Skeletal muscle tissue (tissue), 4 donors: ENCODE results near the gene LILRB3. TPM values are rescaled to one million over a fixed set of nuclear protein-coding genes. Genes with fewer than 3 reads are reported as not detected.
A peak's percentile ranks its signal among the peaks of the same experiment; 100 is the strongest.
"Not testable (repeated sequence)": the region's sequence is repeated elsewhere in the genome, so short reads cannot be mapped to it uniquely, and the experiment has no call there.

Source experiments
- H3K27ac ChIP-seq: one replicate; pipeline ENCODE4 v1.7.0; 2013; ENCODE audit warnings: mild to moderate bottlenecking, low read depth, low read length, inconsistent platforms
- H3K27me3 ChIP-seq, 3 donors: one replicate each; pipeline ENCODE4 v1.7.0; 2013; ENCODE audit warnings: low read length in 3 of 3; ENCODE audit not compliant: control insufficient read depth in 3 of 3, insufficient read depth in 3 of 3
- H3K36me3 ChIP-seq, 3 donors: one replicate each; pipeline ENCODE4 v1.7.0; 2013; ENCODE audit warnings: low read length in 3 of 3; ENCODE audit not compliant: control insufficient read depth in 3 of 3, insufficient read depth in 3 of 3
- H3K4me1 ChIP-seq, 3 donors: one replicate each; pipeline ENCODE4 v1.7.0; 2013; ENCODE audit warnings: low read length in 3 of 3, mild to moderate bottlenecking in 3 of 3; ENCODE audit not compliant: control insufficient read depth in 3 of 3, insufficient read depth in 3 of 3
- H3K4me3 ChIP-seq, 3 donors: one replicate each; pipeline ENCODE4 v1.7.0; 2013; ENCODE audit warnings: low read length in 3 of 3
- H3K9ac ChIP-seq, 3 donors: one replicate each; pipeline ENCODE4 v1.7.0; 2013; ENCODE audit warnings: low read length in 3 of 3, mild to moderate bottlenecking in 3 of 3, moderate library complexity in 2 of 3, low read depth in 1 of 3
- H3K9me3 ChIP-seq, 3 donors: one replicate each; pipeline ENCODE4 v1.7.0; 2013; ENCODE audit warnings: low read length in 3 of 3; ENCODE audit not compliant: control insufficient read depth in 3 of 3
- total RNA-seq: library from RNA; depleted of rRNA; stranded (reverse); fragments of >200 nt; gene quantifications from one replicate; pipeline ENCODE4 v1.2.3, GENCODE V29; 2014
- donor health status: Osteomylitis.

The LILRB3 gene
- 4.2 TPM for total RNA-seq

GRCh38 chr19:54222474-54223276, at the start of gene LILRB3:
LILRB3 (minus strand) TSS chr19:54223007; CDS start chr19:54222976, 31 bp downstream.
- not testable (repeated sequence) for H3K27ac ChIP-seq, H3K27me3 ChIP-seq, H3K9ac ChIP-seq, H3K36me3 ChIP-seq, H3K9me3 ChIP-seq, H3K4me1 ChIP-seq
- H3K4me3 ChIP-seq: peak within 1 kb of the TSS in 1 of 3 donors; percentile 9

GRCh38 chr19:54272181-54272580, 49.4 kb upstream of the LILRB3 start:
- not testable (repeated sequence) for H3K4me1 ChIP-seq, H3K9me3 ChIP-seq, H3K9ac ChIP-seq, H3K27me3 ChIP-seq, H3K27ac ChIP-seq, H3K4me3 ChIP-seq, H3K36me3 ChIP-seq

GRCh38 chr19:54271587-54271986, 48.8 kb upstream of the LILRB3 start:
- not testable (repeated sequence) for H3K4me1 ChIP-seq, H3K36me3 ChIP-seq, H3K27me3 ChIP-seq, H3K4me3 ChIP-seq, H3K9ac ChIP-seq, H3K27ac ChIP-seq, H3K9me3 ChIP-seq

DNA sequence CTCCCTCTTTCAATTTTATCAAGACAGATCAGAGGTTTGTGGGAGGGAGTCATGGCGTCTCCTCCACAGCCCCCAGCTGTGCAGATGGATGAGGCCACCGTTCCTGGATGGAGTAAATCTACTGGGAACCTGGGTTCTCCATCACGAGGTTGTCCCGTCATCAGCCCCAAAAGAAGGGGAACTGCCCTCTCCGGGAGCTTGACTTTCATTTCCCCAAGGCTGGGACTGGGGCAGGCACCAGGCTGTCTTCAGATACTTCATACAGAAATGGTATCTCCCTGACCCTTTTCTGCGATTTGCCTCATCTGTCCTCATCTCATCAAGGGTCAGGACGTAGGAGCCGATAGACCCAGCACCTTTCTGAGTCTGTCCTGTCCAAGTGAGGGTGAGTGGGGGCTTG, 48.3 kb upstream of the LILRB3 start:
- Histone ChIP-seq H3K9ac (no peak overlapping the region), H3K27me3 (peaks cover 0 to 8% (median 0%) of the 10 kb centered on the region in 3 donors), H3K27ac (no peak overlapping the region), H3K4me1 (no peaks in the 10 kb centered on the region), H3K36me3 (no peaks in the 10 kb centered on the region), H3K4me3 (no peak overlapping the region), H3K9me3 (no peaks in the 10 kb centered on the region)

- no peak overlapping the region for H3K27ac ChIP-seq
- H3K27me3 ChIP-seq: peaks cover 0 to 8% (median 0%) of the 10 kb centered on the region in 3 donors
These were observed 46.1 kb upstream of the LILRB3 start for GRCh38 chr19:54268936-54269335.

DNA sequence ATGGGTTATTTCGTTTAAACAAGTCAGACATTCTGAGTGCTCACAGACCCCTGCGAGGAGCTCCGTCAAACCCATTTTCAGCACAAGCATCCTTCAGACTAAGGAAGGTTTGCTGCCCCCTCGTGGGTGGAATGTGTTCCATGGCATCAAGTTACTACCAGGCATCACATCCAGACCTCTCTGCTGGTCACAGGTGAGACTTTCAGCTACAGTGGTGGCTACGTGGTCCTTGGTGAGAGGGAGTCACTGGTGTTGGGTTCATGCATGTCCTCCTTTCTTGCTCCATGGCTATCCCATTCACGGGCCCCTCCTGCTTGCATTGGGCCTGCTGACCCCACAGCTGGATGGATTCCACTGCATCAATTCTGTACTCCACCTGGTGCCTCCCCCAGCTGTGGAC, 43.3 kb upstream of the LILRB3 start:
- peaks cover 0 to 12% (median 0%) of the 10 kb centered on the region in 3 donors for H3K27me3 ChIP-seq
- H3K36me3 ChIP-seq: no peaks in the 10 kb centered on the region
- no peak overlapping the region for H3K4me3 ChIP-seq
- H3K27ac ChIP-seq: no peak overlapping the region
- no peaks in the 10 kb centered on the region for H3K4me1 ChIP-seq
- no peaks in the 10 kb centered on the region for H3K9me3 ChIP-seq
- no peak overlapping the region for H3K9ac ChIP-seq

More at GRCh38 chr19:54268936-54269335, 46.1 kb upstream of the LILRB3 start:
- Histone ChIP-seq H3K4me1 (no peaks in the 10 kb centered on the region), H3K4me3 (no peak overlapping the region), H3K9ac (no peak overlapping the region), H3K9me3 (no peaks in the 10 kb centered on the region), H3K36me3 (no peaks in the 10 kb centered on the region)

DNA sequence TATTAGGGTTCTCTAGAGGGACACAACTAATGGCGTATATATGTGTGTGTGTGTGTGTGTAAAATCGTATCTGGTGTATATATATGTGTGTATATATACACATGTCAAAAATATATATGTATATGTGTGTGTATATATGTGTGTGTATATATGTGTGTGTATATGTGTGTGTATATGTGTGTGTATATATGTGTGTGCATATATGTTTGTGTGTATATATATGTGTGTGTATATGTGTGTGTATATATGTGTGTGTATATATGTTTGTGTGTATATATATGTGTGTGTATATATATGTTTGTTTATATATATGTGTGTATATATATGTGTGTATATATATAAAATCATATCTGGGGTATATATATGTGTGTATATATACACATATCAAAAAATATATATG, 39.7 kb upstream of the LILRB3 start:
- Histone ChIP-seq H3K36me3 (no peaks in the 10 kb centered on the region), H3K9ac (no peak overlapping the region), H3K4me3 (no peak overlapping the region), H3K4me1 (no peaks in the 10 kb centered on the region), H3K9me3 (peaks cover 0 to 2% (median 0%) of the 10 kb centered on the region in 3 donors), H3K27ac (no peak overlapping the region), H3K27me3 (peaks cover 0 to 8% (median 4%) of the 10 kb centered on the region in 3 donors)

- H3K9me3 ChIP-seq: peaks cover 0 to 2% (median 0%) of the 10 kb centered on the region in 3 donors
- H3K27me3 ChIP-seq: peaks cover under 1 to 10% (median 6%) of the 10 kb centered on the region in 3 donors
- no peak overlapping the region for H3K4me3 ChIP-seq
- H3K36me3 ChIP-seq: no peaks in the 10 kb centered on the region
- no peak overlapping the region for H3K9ac ChIP-seq
- no peaks in the 10 kb centered on the region for H3K4me1 ChIP-seq
- no peak overlapping the region for H3K27ac ChIP-seq
These were observed 39.3 kb upstream of the LILRB3 start for GRCh38 chr19:54262066-54262465.

- H3K4me1 ChIP-seq: no peaks in the 10 kb centered on the region
- peaks cover 15 to 40% (median 30%) of the 10 kb centered on the region in 3 donors for H3K27me3 ChIP-seq
- peaks cover 0 to 2% (median 0%) of the 10 kb centered on the region in 3 donors for H3K9me3 ChIP-seq
- H3K27ac ChIP-seq: no peak within 1 kb of the TSS
- no peaks in the 10 kb centered on the region for H3K36me3 ChIP-seq
- peak within 1 kb of the TSS in 1 of 3 donors; percentile 30 for H3K4me3 ChIP-seq
- H3K9ac ChIP-seq: no peak within 1 kb of the TSS
These were observed 34.3 kb upstream of the LILRB3 start, which contains the start of gene LILRB5 for GRCh38 chr19:54257116-54257480. LILRB5 (minus strand) TSS chr19:54257273; CDS start chr19:54257193, 80 bp downstream.

- H3K4me3 ChIP-seq: peak overlapping the region in 1 of 3 donors; percentile 30
- peaks cover 15 to 39% (median 30%) of the 10 kb centered on the region in 3 donors for H3K27me3 ChIP-seq
- H3K27ac ChIP-seq: no peak overlapping the region
- no peaks in the 10 kb centered on the region for H3K36me3 ChIP-seq
- H3K9ac ChIP-seq: no peak overlapping the region
- peaks cover 0 to 2% (median 0%) of the 10 kb centered on the region in 3 donors for H3K9me3 ChIP-seq
- H3K4me1 ChIP-seq: no peaks in the 10 kb centered on the region
These were observed 33.7 kb upstream of the LILRB3 start for GRCh38 chr19:54256250-54257115.
